Prostate gland (tissue), 2 donors: ENCODE data around the gene ZNF578. TPM values are rescaled to one million over a fixed set of nuclear protein-coding genes. Genes with fewer than 3 reads are reported as not detected.
"Not testable (repeated sequence)": the region's sequence is repeated elsewhere in the genome, so short reads cannot be mapped to it uniquely, and the experiment has no call there.

Source experiments
- DNase-seq: peaks from one replicate; pipeline ENCODE4 v3.0.0-alpha.2; 2019; ENCODE audit warnings: low spot score
- H3K27ac ChIP-seq, 2 donors: fragments of 200-600 bp; sonication (generic); 2 replicates each; pipeline ENCODE4 v1.5.1; 2017 to 2019
- H3K27me3 ChIP-seq: fragments of 200-600 bp; sonication (generic); replicated peaks from 2 replicates; pipeline ENCODE4 v1.5.1; 2019; ENCODE audit not compliant: insufficient read depth
- H3K36me3 ChIP-seq, 2 donors: fragments of 200-600 bp; sonication (generic); 1 replicate in 1 of 2; 2 replicates in 1 of 2; pipeline versions ENCODE4 v1.5.1 to v1.8.1; 2017 to 2019
- H3K4me1 ChIP-seq: fragments of 200-600 bp; sonication (generic); replicated peaks from 2 replicates; pipeline ENCODE4 v1.5.1; 2019
- H3K4me3 ChIP-seq, 2 donors: fragments of 200-600 bp; sonication (generic); 2 replicates each; pipeline ENCODE4 v1.5.1; 2017 to 2019
- H3K9me3 ChIP-seq: fragments of 200-600 bp; sonication (generic); 2 replicates; pipeline ENCODE4 v1.5.1; 2017
- CTCF ChIP-seq, 4 experiments: fragments of 200-600 bp in 2 of 4; fragments of 450-650 bp in 2 of 4; sonication (generic) in 2 of 4; IDR thresholded peaks; 1 replicate in 3 of 4; 2 replicates in 1 of 4; pipeline ENCODE4 v1.5.1; 2016 to 2019; ENCODE audit warnings: antibody characterized with exemption in 4 of 4, mild to moderate bottlenecking in 2 of 4, moderate library complexity in 2 of 4
- POLR2A ChIP-seq: fragments of 450-650 bp; IDR thresholded peaks from one replicate; pipeline ENCODE4 v1.6.1; 2016; ENCODE audit warnings: antibody characterized with exemption, mild to moderate bottlenecking
- POLR2AphosphoS5 ChIP-seq: sonication (generic); formaldehyde crosslinking; IDR thresholded peaks from one replicate; pipeline ENCODE4 v1.6.1; 2017; ENCODE audit warnings: antibody characterized with exemption
- WGBS: methylation state at CpG from one replicate; pipeline ENCODE4 v1.1.5; 2018; 5-methylcytosine and 5-hydroxymethylcytosine counted together
- intact Hi-C: fragments of 100-400 bp; cut with DNase I; formaldehyde crosslinking; loops from one replicate; pipeline ENCODE4 v1.14.2; 2022
- total RNA-seq, 2 donors: library from RNA; depleted of rRNA; stranded (reverse); fragments of >200 nt; gene quantifications; one replicate each; pipeline ENCODE4 v1.1.0, GENCODE V29; 2016

The ZNF578 gene
- total RNA-seq, 2 donors from 2014 or later, result 0.68 to 10.2 TPM

DNA sequence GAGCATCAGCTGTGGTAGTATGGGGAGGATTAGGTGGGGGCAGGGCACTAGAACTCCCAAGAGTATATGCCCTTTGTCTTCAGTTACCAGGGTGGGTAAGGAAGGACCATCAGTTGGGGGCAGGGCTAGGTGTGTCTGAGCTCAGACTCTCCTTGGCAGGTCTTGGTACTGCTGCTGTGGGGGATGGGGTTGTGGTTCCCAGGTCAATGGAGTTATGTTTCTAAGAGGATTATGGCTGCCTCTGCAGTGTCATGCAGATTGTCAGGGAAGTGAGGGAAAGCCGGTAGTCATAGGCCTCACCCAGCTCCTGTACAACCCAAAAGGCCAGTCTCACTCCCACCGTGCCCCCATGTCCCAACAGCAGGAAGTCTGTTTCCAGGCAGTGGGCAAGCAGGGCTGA, 8.8 kb upstream of the ZNF578 start:
- TF ChIP-seq POLR2A, result no peak
- TF ChIP-seq CTCF (IDR thresholded peaks at IDR 0.05), result no peak
- no peak for TF ChIP-seq POLR2AphosphoS5
- intact Hi-C loops, result no loop called here
- Histone ChIP-seq H3K27me3 (no peaks in the 10 kb centered on the region), H3K27ac (no peak overlapping the region), H3K36me3 (no peaks in the 10 kb centered on the region), H3K9me3 (no peaks in the 10 kb centered on the region), H3K4me1 (no peaks in the 10 kb centered on the region), H3K4me3 (no peak overlapping the region)
- 43% methylated on average over 2 of the region's 2 CpGs for WGBS
- no peak for DNase-seq

GRCh38 chr19:52451241-52451640, 2.1 kb upstream of the ZNF578 start:
- Histone ChIP-seq H3K36me3 (no peaks in the 10 kb centered on the region), H3K27me3 (no peaks in the 10 kb centered on the region), H3K9me3 (no peaks in the 10 kb centered on the region), H3K4me1 (no peaks in the 10 kb centered on the region), H3K27ac (no peak overlapping the region), H3K4me3 (no peak overlapping the region)
- intact Hi-C loops, result no loop called here
- 53% methylated on average over 41 of the region's 41 CpGs for WGBS
- no peak for DNase-seq
- TF ChIP-seq POLR2A (no peak), POLR2AphosphoS5 (no peak), CTCF (IDR thresholded peaks at IDR 0.05) (no peak)

- Histone ChIP-seq H3K27ac (no peak overlapping the region), H3K4me3 (no peak overlapping the region), H3K36me3 (no peaks in the 10 kb centered on the region), H3K4me1 (no peaks in the 10 kb centered on the region), H3K9me3 (no peaks in the 10 kb centered on the region), H3K27me3 (no peaks in the 10 kb centered on the region)
- DNase-seq, result no peak
- WGBS, result 85% methylated on average over 14 of the region's 14 CpGs
- intact Hi-C loops, result no loop called here
- no peak for TF ChIP-seq POLR2A
These were observed 11.6 kb downstream of the ZNF578 start for GRCh38 chr19:52464798-52465470.

DNA sequence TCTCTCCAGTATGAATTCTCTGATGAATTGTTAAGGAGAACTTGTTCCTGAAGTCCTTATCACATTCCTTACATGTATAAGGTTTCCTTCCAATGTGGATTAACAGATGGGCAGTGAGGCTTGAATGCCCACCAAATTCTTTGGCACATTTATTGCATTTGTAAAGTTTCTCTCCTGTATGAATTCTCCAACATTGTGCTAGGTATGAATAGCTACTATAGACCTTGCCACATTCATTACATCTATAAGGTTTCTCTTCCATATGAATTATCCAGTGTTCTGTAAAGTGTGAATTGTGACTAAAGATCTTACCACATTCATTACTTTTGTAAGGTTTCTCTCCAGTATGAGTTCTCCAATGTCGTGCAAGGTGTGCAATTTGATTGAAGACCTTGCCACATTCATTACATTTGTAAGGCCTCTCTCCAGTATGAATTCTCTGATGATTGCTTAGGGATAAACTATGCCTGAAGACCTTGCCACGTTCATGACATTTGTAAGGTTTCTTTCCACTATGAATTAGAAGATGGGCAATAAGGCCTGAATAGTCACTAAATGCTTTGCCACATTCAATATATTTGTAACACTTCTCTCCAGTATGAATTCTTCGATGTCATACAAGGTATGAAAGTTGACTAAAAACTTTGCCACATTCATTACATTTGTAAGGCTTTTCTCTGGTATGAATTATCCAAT, 20.4 kb downstream of the ZNF578 start:
- Histone ChIP-seq H3K4me3 (no peak overlapping the region), H3K27ac (no peak overlapping the region), H3K27me3 (no peaks in the 10 kb centered on the region), H3K9me3 (no peaks in the 10 kb centered on the region), H3K4me1 (no peaks in the 10 kb centered on the region), H3K36me3 (no peaks in the 10 kb centered on the region)
- WGBS, result 96% methylated on average over 3 of the region's 3 CpGs
- intact Hi-C loops, result no loop called here
- TF ChIP-seq POLR2AphosphoS5 (no peak), POLR2A (no peak), CTCF (IDR thresholded peaks at IDR 0.05) (no peak)
- no peak for DNase-seq

GRCh38 chr19:52474351-52475127, 21.2 kb downstream of the ZNF578 start:
- WGBS, result 94% methylated on average over 7 of the region's 7 CpGs
- TF ChIP-seq POLR2AphosphoS5 (no peak), CTCF (IDR thresholded peaks at IDR 0.05) (no peak), POLR2A (no peak)
- intact Hi-C loops, result no loop called here
- Histone ChIP-seq H3K27me3 (no peaks in the 10 kb centered on the region), H3K27ac (no peak overlapping the region), H3K9me3 (no peaks in the 10 kb centered on the region), H3K4me3 (no peak overlapping the region), H3K4me1 (no peaks in the 10 kb centered on the region), H3K36me3 (no peaks in the 10 kb centered on the region)
- no peak for DNase-seq

GRCh38 chr19:52484111-52484743, 30.9 kb downstream of the ZNF578 start:
- H3K4me3 ChIP-seq, H3K27ac ChIP-seq, DNase-seq, intact Hi-C loops, H3K27me3 ChIP-seq, H3K4me1 ChIP-seq, H3K36me3 ChIP-seq, H3K9me3 ChIP-seq: not testable (repeated sequence)
- WGBS, result 60% methylated on average over 7 of the region's 7 CpGs

DNA sequence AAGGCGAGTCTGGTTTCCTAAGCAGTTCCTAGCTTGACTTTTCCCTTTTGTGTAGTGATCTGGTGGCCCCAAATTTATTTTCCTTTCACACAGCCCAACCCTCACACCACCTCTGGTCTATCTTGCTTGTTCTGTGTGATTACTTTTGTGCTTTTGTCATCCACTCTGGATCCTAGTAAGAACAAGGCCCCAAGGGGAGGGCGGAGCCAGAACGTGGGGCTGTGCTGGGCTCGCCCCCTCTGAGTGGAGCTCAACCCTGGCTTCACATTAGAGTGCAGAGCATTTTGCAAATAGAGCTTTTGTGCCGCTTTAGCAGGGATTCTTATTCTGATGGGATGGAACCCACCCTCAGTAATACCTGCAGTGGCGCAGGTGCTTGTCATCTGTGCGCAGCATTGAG, 31.7 kb downstream of the ZNF578 start:
- H3K4me3 ChIP-seq, intact Hi-C loops, H3K4me1 ChIP-seq, H3K27ac ChIP-seq, DNase-seq, H3K9me3 ChIP-seq, H3K27me3 ChIP-seq, H3K36me3 ChIP-seq: not testable (repeated sequence)
- 43% methylated on average over 7 of the region's 7 CpGs for WGBS
